Uterus (tissue), 4 donors: ENCODE results near the gene FCGR2B. TPM values are rescaled to one million over a fixed set of nuclear protein-coding genes. Genes with fewer than 3 reads are reported as not detected.

ENCODE experiments used
- small RNA-seq: library from RNA; depleted of rRNA; stranded (forward); fragments of <200 nt; gene quantifications from one replicate; pipeline ENCODE3, GENCODE V24; 2016
- total RNA-seq, 4 donors: library from RNA; depleted of rRNA in 3 of 4; stranded (reverse); fragments of >200 nt in 3 of 4; gene quantifications; one replicate each; pipeline versions ENCODE4 v1.1.0 to v1.2.4, GENCODE V29; 2014 to 2023
- donor health status: DM: yes; HTN: yes; CAD: no.

FCGR2B gene
- total RNA-seq, 4 donors from 2014 or later: 0.59 to 14.1 (median 3.2) TPM

Small RNAs within 50 kb of the gene (small RNA-seq; reads per million reads assigned to genes)
- not detected for gene RF00019

Other genes with a start within 250 kb of the FCGR2B start
- 10 to 100 TPM; 11.5 to 57.6 (median 20.2) TPM for gene FCGR2A, start 157.7 kb upstream of the FCGR2B start, total RNA-seq
- 1 to 10 TPM in 1 of 4 donors, under 1 TPM in 2, not detected in 1; 0.55 to 1.2 (median 0.77) TPM for gene HSPA6, start 138.6 kb upstream of the FCGR2B start, total RNA-seq
- 10 to 100 TPM in 2 of 4 donors, 1 to 10 TPM in 2; 2.2 to 16.2 (median 6.7) TPM for gene FCGR3A, start 113.3 kb upstream of the FCGR2B start, total RNA-seq
- gene FCGR3B, start 32.0 kb upstream of the FCGR2B start, total RNA-seq: 1 to 10 TPM in 1 of 4 donors, under 1 TPM in 1, not detected in 2; 0.26 to 1.1 TPM
- gene FCRLA, start 44.1 kb downstream of the FCGR2B start, total RNA-seq: under 1 TPM in 1 of 4 donors, not detected in 3; 0.41 TPM
- under 1 TPM in 3 of 4 donors, not detected in 1; 0.26 to 0.52 (median 0.35) TPM for gene FCRLB, start 58.4 kb downstream of the FCGR2B start, total RNA-seq
- 10 to 100 TPM; 16.4 to 62.7 (median 29.3) TPM for gene DUSP12, start 86.6 kb downstream of the FCGR2B start, total RNA-seq
- gene ATF6, start 103.2 kb downstream of the FCGR2B start, total RNA-seq: 10 to 100 TPM; 16.2 to 37.7 (median 30.0) TPM